ENCODE data around the gene TMCC1. TPM values are rescaled to one million over a fixed set of nuclear protein-coding genes. Genes with fewer than 3 reads are reported as not detected.
A peak's percentile ranks its signal among the peaks of the same experiment; 100 is the strongest.

TMCC1 gene
- polyA plus RNA-seq, 2 of the 4 experiments (the other 2 are of a cell fraction): 30.3 to 75.7 TPM

- CTCF ChIA-PET: interaction anchor here (1.2 to 1.8 kb wide), 6 partner anchors 9 to 219 kb away, joined by 3 to 13 read pairs (median 6); no protein-coding TSS in a partner anchor
- FAIRE-seq (no peak), ATAC-seq (peak; percentile 30 to 53), DNase-seq (ENCODE audit: low read depth in 1 of 2, low spot score in 1 of 2) (peak in 1 of 2 experiments; percentile 61)
- WGBS (ENCODE audit: missing lambda C conversion rate): no CpG with 5 or more reads among the region's 98 CpGs
- no peaks in the 10 kb centered on the region for H3K9me3 ChIP-seq
- H3K4me3 ChIP-seq: peak overlapping the region; percentile 89
- peak overlapping the region; percentile 86 for H3K4me2 ChIP-seq
- H3K4me1 ChIP-seq: peaks cover 68% of the 10 kb centered on the region
- peak overlapping the region; percentile 86 to 97 for H3K27ac ChIP-seq
- POLR2A ChIA-PET: interaction anchor here (1.0 kb wide), 1 partner anchor 21 kb away, joined by 10 read pairs; no protein-coding TSS in a partner anchor
- no peak for TF ChIP-seq ZNF302 (CRISPR knock-in tag; IDR thresholded peaks at IDR 0.05)
- TF ChIP-seq MAZ (IDR thresholded peaks at IDR 0.05; ENCODE audit: borderline replicate concordance, low read depth, low read length): no peak
- no peak for TF ChIP-seq CHD4 (IDR thresholded peaks at IDR 0.05; ENCODE audit: borderline replicate concordance)
- TF ChIP-seq EHMT2 (IDR thresholded peaks at IDR 0.05; ENCODE audit: low read depth): no peak
- TF ChIP-seq CHD2 (IDR thresholded peaks at IDR 0.05; ENCODE audit: low read length, partially characterized antibody): no peak
- TF ChIP-seq, protein P1, sequence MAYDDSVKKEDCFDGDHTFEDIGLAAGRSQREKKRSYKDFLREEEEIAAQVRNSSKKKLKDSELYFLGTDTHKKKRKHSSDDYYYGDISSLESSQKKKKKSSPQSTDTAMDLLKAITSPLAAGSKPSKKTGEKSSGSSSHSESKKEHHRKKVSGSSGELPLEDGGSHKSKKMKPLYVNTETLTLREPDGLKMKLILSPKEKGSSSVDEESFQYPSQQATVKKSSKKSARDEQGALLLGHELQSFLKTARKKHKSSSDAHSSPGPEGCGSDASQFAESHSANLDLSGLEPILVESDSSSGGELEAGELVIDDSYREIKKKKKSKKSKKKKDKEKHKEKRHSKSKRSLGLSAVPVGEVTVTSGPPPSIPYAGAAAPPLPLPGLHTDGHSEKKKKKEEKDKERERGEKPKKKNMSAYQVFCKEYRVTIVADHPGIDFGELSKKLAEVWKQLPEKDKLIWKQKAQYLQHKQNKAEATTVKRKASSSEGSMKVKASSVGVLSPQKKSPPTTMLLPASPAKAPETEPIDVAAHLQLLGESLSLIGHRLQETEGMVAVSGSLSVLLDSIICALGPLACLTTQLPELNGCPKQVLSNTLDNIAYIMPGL (CRISPR knock-in tag; IDR thresholded peaks at IDR 0.05; ENCODE audit: borderline replicate concordance): no peak
- TF ChIP-seq RFX5 (IDR thresholded peaks at IDR 0.05): no peak
- no peak for TF ChIP-seq NR3C1 (IDR thresholded peaks at IDR 0.05)
- TF ChIP-seq EHF (CRISPR knock-in tag; IDR thresholded peaks at IDR 0.05): no peak
- no peak for TF ChIP-seq MAFK (IDR thresholded peaks at IDR 0.05; ENCODE audit: partially characterized antibody)
- no peak for TF ChIP-seq CBX8 (IDR thresholded peaks at IDR 0.05)
- TF ChIP-seq HOXB13 (CRISPR knock-in tag; IDR thresholded peaks at IDR 0.05; ENCODE audit: low read depth): no peak
These were observed 288.1 kb downstream of the TMCC1 start for GRCh38 chr3:129605203-129605921.

- ATAC-seq (no peak), FAIRE-seq (no peak), DNase-seq (ENCODE audit: low read depth in 1 of 2, low spot score in 1 of 2) (no peak)
- Histone ChIP-seq H3K4me3 (peak overlapping the region; percentile 89), H3K4me1 (peaks cover 68% of the 10 kb centered on the region), H3K9me3 (no peaks in the 10 kb centered on the region), H3K27ac (peak overlapping the region; percentile 86 to 97; a peak in 4 of 6 replicates), H3K4me2 (peak overlapping the region; percentile 86)
- TF ChIP-seq RCOR1 (IDR thresholded peaks at IDR 0.05; ENCODE audit: low read depth, low read length) (no peak), JUNB (IDR thresholded peaks at IDR 0.05) (no peak), EHMT2 (IDR thresholded peaks at IDR 0.05; ENCODE audit: low read depth) (no peak), ZNF302 (CRISPR knock-in tag; IDR thresholded peaks at IDR 0.05) (no peak), FOSL2 (IDR thresholded peaks at IDR 0.05) (no peak), FOSL2 (CRISPR knock-in tag; IDR thresholded peaks at IDR 0.05) (no peak)
- TF ChIP-seq, protein P2, sequence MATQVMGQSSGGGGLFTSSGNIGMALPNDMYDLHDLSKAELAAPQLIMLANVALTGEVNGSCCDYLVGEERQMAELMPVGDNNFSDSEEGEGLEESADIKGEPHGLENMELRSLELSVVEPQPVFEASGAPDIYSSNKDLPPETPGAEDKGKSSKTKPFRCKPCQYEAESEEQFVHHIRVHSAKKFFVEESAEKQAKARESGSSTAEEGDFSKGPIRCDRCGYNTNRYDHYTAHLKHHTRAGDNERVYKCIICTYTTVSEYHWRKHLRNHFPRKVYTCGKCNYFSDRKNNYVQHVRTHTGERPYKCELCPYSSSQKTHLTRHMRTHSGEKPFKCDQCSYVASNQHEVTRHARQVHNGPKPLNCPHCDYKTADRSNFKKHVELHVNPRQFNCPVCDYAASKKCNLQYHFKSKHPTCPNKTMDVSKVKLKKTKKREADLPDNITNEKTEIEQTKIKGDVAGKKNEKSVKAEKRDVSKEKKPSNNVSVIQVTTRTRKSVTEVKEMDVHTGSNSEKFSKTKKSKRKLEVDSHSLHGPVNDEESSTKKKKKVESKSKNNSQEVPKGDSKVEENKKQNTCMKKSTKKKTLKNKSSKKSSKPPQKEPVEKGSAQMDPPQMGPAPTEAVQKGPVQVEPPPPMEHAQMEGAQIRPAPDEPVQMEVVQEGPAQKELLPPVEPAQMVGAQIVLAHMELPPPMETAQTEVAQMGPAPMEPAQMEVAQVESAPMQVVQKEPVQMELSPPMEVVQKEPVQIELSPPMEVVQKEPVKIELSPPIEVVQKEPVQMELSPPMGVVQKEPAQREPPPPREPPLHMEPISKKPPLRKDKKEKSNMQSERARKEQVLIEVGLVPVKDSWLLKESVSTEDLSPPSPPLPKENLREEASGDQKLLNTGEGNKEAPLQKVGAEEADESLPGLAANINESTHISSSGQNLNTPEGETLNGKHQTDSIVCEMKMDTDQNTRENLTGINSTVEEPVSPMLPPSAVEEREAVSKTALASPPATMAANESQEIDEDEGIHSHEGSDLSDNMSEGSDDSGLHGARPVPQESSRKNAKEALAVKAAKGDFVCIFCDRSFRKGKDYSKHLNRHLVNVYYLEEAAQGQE (IDR thresholded peaks at IDR 0.05): no peak
- CTCF ChIA-PET: interaction anchor here (1.2 to 1.8 kb wide), 4 partner anchors 8 to 115 kb away, joined by 4 to 13 read pairs (median 7); no protein-coding TSS in a partner anchor
- WGBS (ENCODE audit: missing lambda C conversion rate): 62% methylated on average over 11 of the region's 12 CpGs
- POLR2A ChIA-PET: interaction anchor here (1.0 kb wide), 1 partner anchor 22 kb away, joined by 10 read pairs; no protein-coding TSS in a partner anchor
These were observed 288.7 kb downstream of the TMCC1 start for GRCh38 chr3:129604767-129605166.

Data from A549 (cell line).